Measurements from ENCODE around the gene GET3. TPM values are rescaled to one million over a fixed set of nuclear protein-coding genes. Genes with fewer than 3 reads are reported as not detected.

Gene GET3
- total RNA-seq, 1 donor from 2014 or later = 59.9 TPM

DNA sequence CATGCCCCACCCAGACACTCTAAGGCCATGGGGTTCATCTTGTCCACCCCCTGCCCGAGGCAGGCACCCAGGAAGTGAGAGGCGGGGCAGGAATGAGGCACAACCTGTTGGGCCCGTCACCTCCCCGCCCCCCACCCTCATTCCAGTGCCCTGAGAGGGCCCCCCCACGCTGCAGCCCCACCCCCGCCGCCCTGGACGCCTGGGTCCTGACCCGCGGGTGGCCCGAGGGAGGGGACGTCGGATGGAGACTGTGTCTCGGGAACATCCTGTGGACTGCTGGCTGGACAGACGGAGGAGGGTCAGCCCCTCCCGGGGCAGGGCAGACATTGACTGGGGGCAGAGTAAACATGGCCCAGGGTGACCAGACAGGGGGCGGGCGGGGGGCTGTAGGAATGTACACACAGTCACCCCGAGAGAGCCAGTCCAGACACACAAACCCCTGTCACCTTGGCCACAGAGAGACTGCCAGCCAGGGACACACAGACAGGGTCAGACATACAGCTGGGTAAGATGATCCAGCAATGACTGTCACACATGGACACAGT, 46.6 kb downstream of the GET3 start:
- no peak for DNase-seq (ENCODE audit: extremely low spot score in 2 of 2)
- Histone ChIP-seq H3K4me3 (peak overlapping the region in 1 of 2 donors; percentile 45), H3K36me3 (no peaks in the 10 kb centered on the region), H3K4me1 (peaks cover 76% of the 10 kb centered on the region), H3K27me3 (no peaks in the 10 kb centered on the region), H3K27ac (peak overlapping the region; percentile 97), H3K9me3 (no peaks in the 10 kb centered on the region)
- intact Hi-C loops (cut with DNase I) = no loop called here
- TF ChIP-seq, protein P1, sequence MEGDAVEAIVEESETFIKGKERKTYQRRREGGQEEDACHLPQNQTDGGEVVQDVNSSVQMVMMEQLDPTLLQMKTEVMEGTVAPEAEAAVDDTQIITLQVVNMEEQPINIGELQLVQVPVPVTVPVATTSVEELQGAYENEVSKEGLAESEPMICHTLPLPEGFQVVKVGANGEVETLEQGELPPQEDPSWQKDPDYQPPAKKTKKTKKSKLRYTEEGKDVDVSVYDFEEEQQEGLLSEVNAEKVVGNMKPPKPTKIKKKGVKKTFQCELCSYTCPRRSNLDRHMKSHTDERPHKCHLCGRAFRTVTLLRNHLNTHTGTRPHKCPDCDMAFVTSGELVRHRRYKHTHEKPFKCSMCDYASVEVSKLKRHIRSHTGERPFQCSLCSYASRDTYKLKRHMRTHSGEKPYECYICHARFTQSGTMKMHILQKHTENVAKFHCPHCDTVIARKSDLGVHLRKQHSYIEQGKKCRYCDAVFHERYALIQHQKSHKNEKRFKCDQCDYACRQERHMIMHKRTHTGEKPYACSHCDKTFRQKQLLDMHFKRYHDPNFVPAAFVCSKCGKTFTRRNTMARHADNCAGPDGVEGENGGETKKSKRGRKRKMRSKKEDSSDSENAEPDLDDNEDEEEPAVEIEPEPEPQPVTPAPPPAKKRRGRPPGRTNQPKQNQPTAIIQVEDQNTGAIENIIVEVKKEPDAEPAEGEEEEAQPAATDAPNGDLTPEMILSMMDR (IDR thresholded peaks at IDR 0.05) = no peak
- no peak for TF ChIP-seq POLR2AphosphoS5 (IDR thresholded peaks at IDR 0.05; ENCODE audit: insufficient read depth in 1 of 2, low read depth in 1 of 2)
- no peak for TF ChIP-seq POLR2A (IDR thresholded peaks at IDR 0.05)

DNA sequence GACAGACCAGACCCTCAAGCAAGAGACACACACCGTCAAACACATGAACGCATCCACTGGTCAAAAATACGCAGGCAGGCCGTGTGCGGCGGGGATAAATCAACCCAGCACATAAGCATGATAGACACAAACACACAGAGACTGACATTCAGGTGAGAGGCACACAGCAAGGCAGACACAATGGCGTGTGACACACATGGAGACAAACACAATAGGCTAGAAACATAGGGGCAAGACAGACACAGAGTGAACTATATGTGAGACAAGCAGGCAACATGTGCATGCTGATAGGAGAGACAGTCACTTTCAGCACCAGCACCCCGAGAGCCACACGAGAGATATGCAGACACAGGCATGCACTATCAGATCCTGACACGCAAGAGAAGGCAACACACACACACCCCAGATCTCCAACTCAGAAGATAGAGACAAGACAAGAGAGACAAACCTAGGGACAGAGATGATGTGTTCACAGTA, 47.1 kb downstream of the GET3 start:
- H3K4me3 ChIP-seq = peak overlapping the region in 1 of 2 donors; percentile 7

DNA sequence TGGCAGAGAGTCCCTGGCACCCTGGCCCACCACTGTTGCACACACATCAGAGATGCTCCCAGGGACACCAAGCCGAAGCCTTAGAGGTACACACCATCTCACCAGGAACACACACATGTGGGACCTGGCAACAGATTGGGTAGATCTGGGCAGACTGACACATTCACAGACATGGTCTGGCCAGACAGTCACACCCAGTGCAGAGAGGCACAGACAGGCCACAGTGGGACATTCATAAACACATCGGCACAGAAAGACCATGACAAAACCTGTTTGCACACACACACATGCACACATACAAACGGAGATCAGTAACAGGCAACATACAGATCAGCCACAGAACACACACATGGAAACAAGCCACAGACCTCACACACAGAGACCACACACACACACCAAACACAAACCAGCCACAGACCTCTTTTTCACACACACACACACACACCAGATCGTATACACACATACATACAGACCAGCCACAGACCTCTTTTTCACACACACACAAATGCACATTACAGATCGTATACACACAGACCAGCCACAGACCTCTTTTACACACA, 47.7 kb downstream of the GET3 start:
- no peak for DNase-seq (ENCODE audit: extremely low spot score in 2 of 2)
- intact Hi-C loops (cut with DNase I) = no loop called here
- no peaks in the 10 kb centered on the region for H3K27me3 ChIP-seq
- peaks cover 75% of the 10 kb centered on the region for H3K4me1 ChIP-seq
- H3K9me3 ChIP-seq = no peaks in the 10 kb centered on the region
- TF ChIP-seq POLR2AphosphoS5 (IDR thresholded peaks at IDR 0.05; ENCODE audit: insufficient read depth in 1 of 2, low read depth in 1 of 2) (no peak), POLR2A (IDR thresholded peaks at IDR 0.05) (no peak)
- TF ChIP-seq, protein P1 (IDR thresholded peaks at IDR 0.05) = no peak
- H3K4me3 ChIP-seq = no peak overlapping the region
- peak overlapping the region; percentile 97 for H3K27ac ChIP-seq
- no peaks in the 10 kb centered on the region for H3K36me3 ChIP-seq

More for the DNA sequence above, 47.1 kb downstream of the GET3 start:
- DNase-seq (ENCODE audit: extremely low spot score in 2 of 2) = no peak
- peak overlapping the region; percentile 97 for H3K27ac ChIP-seq
- intact Hi-C loops (cut with DNase I) = no loop called here
- H3K36me3 ChIP-seq = no peaks in the 10 kb centered on the region
- no peaks in the 10 kb centered on the region for H3K27me3 ChIP-seq
- H3K4me1 ChIP-seq = peaks cover 76% of the 10 kb centered on the region
- H3K9me3 ChIP-seq = no peaks in the 10 kb centered on the region
- TF ChIP-seq POLR2AphosphoS5 (IDR thresholded peaks at IDR 0.05; ENCODE audit: insufficient read depth in 1 of 2, low read depth in 1 of 2) (no peak), POLR2A (IDR thresholded peaks at IDR 0.05) (no peak)
- TF ChIP-seq, protein P1 (IDR thresholded peaks at IDR 0.05) = no peak

DNA sequence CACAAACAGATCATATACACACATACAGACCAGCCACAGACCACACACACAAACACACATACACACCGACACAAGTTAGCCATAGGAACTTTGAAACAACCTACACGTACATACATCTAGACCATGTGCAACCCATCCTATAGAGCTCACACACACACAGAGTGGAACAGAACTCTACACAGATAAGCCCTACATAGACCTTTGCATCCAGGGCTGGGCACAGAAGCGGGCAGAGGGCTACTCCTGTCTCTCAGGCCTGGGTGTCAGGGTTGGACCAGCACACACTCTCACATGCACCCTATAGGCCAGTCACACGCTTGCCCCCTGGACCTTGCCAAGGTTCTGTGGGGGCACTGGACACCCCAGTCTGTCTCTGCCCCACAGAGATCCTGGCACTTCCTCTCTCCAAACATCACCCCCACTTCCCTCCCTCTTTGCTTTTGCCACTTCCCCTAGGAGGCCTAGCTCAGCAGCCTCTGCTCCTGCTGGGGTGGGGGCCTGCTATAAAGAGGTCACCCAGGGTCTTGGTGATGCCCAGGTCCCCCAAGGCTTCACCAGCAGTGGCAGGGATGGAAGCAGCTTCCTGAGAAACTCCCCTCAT, 48.2 kb downstream of the GET3 start:
- Histone ChIP-seq H3K9me3 (no peaks in the 10 kb centered on the region), H3K4me3 (no peak overlapping the region), H3K27ac (peak overlapping the region; percentile 97), H3K36me3 (no peaks in the 10 kb centered on the region), H3K4me1 (peaks cover 75% of the 10 kb centered on the region), H3K27me3 (no peaks in the 10 kb centered on the region)
- intact Hi-C loops (cut with DNase I) = no loop called here
- no peak for DNase-seq (ENCODE audit: extremely low spot score in 2 of 2)
- TF ChIP-seq POLR2A (IDR thresholded peaks at IDR 0.05) = no peak
- peak in 1 of 2 donors; percentile 5 for TF ChIP-seq POLR2AphosphoS5 (IDR thresholded peaks at IDR 0.05; ENCODE audit: insufficient read depth in 1 of 2, low read depth in 1 of 2)
- TF ChIP-seq, protein P1 (IDR thresholded peaks at IDR 0.05) = no peak
